Stimulated activated naive CD8-positive, alpha-beta T cell treated with anti-CD3 and anti-CD28 coated beads, Interleukin-15, Interleukin-2, amounts not matched to agents 100 ng/mL and 50 ng/mL, for 24 hours (primary cell): ENCODE measurements around the gene RNF144A.

Experiments used
- H3K27ac Mint-ChIP-seq: one replicate; pipeline ENCODE4 v1.8.0; 2021; ENCODE audit warnings: mild to moderate bottlenecking, mixed read lengths
- H3K27me3 Mint-ChIP-seq: one replicate; pipeline ENCODE4 v1.8.0; 2021; ENCODE audit warnings: mixed read lengths
- H3K36me3 Mint-ChIP-seq: one replicate; pipeline ENCODE4 v1.8.0; 2021; ENCODE audit warnings: low read depth, mixed read lengths
- H3K4me1 Mint-ChIP-seq: one replicate; pipeline ENCODE4 v1.8.0; 2021; ENCODE audit warnings: low read depth, mixed read lengths
- H3K4me3 Mint-ChIP-seq: one replicate; pipeline ENCODE4 v1.8.0; 2021; ENCODE audit warnings: mild to moderate bottlenecking, mixed read lengths
- H3K9me3 Mint-ChIP-seq: one replicate; pipeline ENCODE4 v1.8.0; 2021; ENCODE audit warnings: mixed read lengths

RNF144A gene

GRCh38 chr2:6958616-6959235, 41.5 kb downstream of the RNF144A start:
- Mint-ChIP-seq H3K4me3 (no peak overlapping the region), H3K4me1 (peaks cover 41% of the 10 kb centered on the region), H3K9me3 (no peaks in the 10 kb centered on the region), H3K36me3 (peaks cover 21% of the 10 kb centered on the region), H3K27ac (no peak overlapping the region), H3K27me3 (no peaks in the 10 kb centered on the region)

- H3K27ac Mint-ChIP-seq, result no peak overlapping the region
- peaks cover 21% of the 10 kb centered on the region for H3K36me3 Mint-ChIP-seq
- no peaks in the 10 kb centered on the region for H3K27me3 Mint-ChIP-seq
- peaks cover 37% of the 10 kb centered on the region for H3K4me1 Mint-ChIP-seq
- H3K9me3 Mint-ChIP-seq, result no peaks in the 10 kb centered on the region
- no peak overlapping the region for H3K4me3 Mint-ChIP-seq
These were observed 42.5 kb downstream of the RNF144A start for GRCh38 chr2:6959751-6960150.

- Mint-ChIP-seq H3K27me3 (no peaks in the 10 kb centered on the region), H3K4me1 (peaks cover 32% of the 10 kb centered on the region), H3K36me3 (peaks cover 26% of the 10 kb centered on the region), H3K4me3 (no peak overlapping the region), H3K27ac (no peak overlapping the region), H3K9me3 (no peaks in the 10 kb centered on the region)
These were observed 43.4 kb downstream of the RNF144A start for GRCh38 chr2:6960659-6961058.

GRCh38 chr2:6963727-6964126, 46.5 kb downstream of the RNF144A start:
- peaks cover 21% of the 10 kb centered on the region for H3K4me1 Mint-ChIP-seq
- H3K36me3 Mint-ChIP-seq, result peaks cover 26% of the 10 kb centered on the region
- no peaks in the 10 kb centered on the region for H3K27me3 Mint-ChIP-seq
- H3K27ac Mint-ChIP-seq, result no peak overlapping the region
- H3K4me3 Mint-ChIP-seq, result no peak overlapping the region
- H3K9me3 Mint-ChIP-seq, result no peaks in the 10 kb centered on the region

- H3K27me3 Mint-ChIP-seq, result no peaks in the 10 kb centered on the region
- H3K4me1 Mint-ChIP-seq, result peaks cover 6% of the 10 kb centered on the region
- no peak overlapping the region for H3K27ac Mint-ChIP-seq
- no peak overlapping the region for H3K4me3 Mint-ChIP-seq
- H3K36me3 Mint-ChIP-seq, result peaks cover 26% of the 10 kb centered on the region
- no peaks in the 10 kb centered on the region for H3K9me3 Mint-ChIP-seq
These were observed 48.0 kb downstream of the RNF144A start for GRCh38 chr2:6965071-6965795.

GRCh38 chr2:6966446-6966940, 49.3 kb downstream of the RNF144A start:
- no peak overlapping the region for H3K27ac Mint-ChIP-seq
- H3K4me1 Mint-ChIP-seq, result no peaks in the 10 kb centered on the region
- H3K36me3 Mint-ChIP-seq, result peaks cover 31% of the 10 kb centered on the region
- H3K4me3 Mint-ChIP-seq, result no peak overlapping the region
- H3K27me3 Mint-ChIP-seq, result no peaks in the 10 kb centered on the region
- H3K9me3 Mint-ChIP-seq, result no peaks in the 10 kb centered on the region

GRCh38 chr2:6967301-6967700, 50.1 kb downstream of the RNF144A start:
- Mint-ChIP-seq H3K27ac (no peak overlapping the region), H3K4me3 (no peak overlapping the region), H3K27me3 (no peaks in the 10 kb centered on the region), H3K4me1 (no peaks in the 10 kb centered on the region), H3K9me3 (no peaks in the 10 kb centered on the region), H3K36me3 (peaks cover 27% of the 10 kb centered on the region)

GRCh38 chr2:6968319-6969100, 51.3 kb downstream of the RNF144A start:
- no peaks in the 10 kb centered on the region for H3K9me3 Mint-ChIP-seq
- no peaks in the 10 kb centered on the region for H3K27me3 Mint-ChIP-seq
- peaks cover 19% of the 10 kb centered on the region for H3K36me3 Mint-ChIP-seq
- H3K4me3 Mint-ChIP-seq, result no peak overlapping the region
- no peaks in the 10 kb centered on the region for H3K4me1 Mint-ChIP-seq
- H3K27ac Mint-ChIP-seq, result no peak overlapping the region

- Mint-ChIP-seq H3K36me3 (peaks cover 8% of the 10 kb centered on the region), H3K27ac (no peak overlapping the region), H3K4me1 (no peaks in the 10 kb centered on the region)
These were observed 53.3 kb downstream of the RNF144A start for GRCh38 chr2:6970551-6970950.

GRCh38 chr2:6970976-6971480, 53.8 kb downstream of the RNF144A start:
- H3K27me3 Mint-ChIP-seq, result no peaks in the 10 kb centered on the region
- peaks cover 11% of the 10 kb centered on the region for H3K36me3 Mint-ChIP-seq
- peaks cover 4% of the 10 kb centered on the region for H3K4me1 Mint-ChIP-seq
- no peak overlapping the region for H3K27ac Mint-ChIP-seq
- no peaks in the 10 kb centered on the region for H3K9me3 Mint-ChIP-seq
- H3K4me3 Mint-ChIP-seq, result no peak overlapping the region

More at GRCh38 chr2:6970551-6970950, 53.3 kb downstream of the RNF144A start:
- H3K4me3 Mint-ChIP-seq, result no peak overlapping the region
- no peaks in the 10 kb centered on the region for H3K27me3 Mint-ChIP-seq
- H3K9me3 Mint-ChIP-seq, result no peaks in the 10 kb centered on the region

GRCh38 chr2:6971502-6971901, 54.3 kb downstream of the RNF144A start:
- Mint-ChIP-seq H3K9me3 (no peaks in the 10 kb centered on the region), H3K27me3 (no peaks in the 10 kb centered on the region), H3K4me1 (peaks cover 7% of the 10 kb centered on the region), H3K36me3 (peaks cover 12% of the 10 kb centered on the region), H3K4me3 (no peak overlapping the region), H3K27ac (no peak overlapping the region)

- Mint-ChIP-seq H3K27ac (no peak overlapping the region), H3K4me3 (no peak overlapping the region), H3K9me3 (no peaks in the 10 kb centered on the region), H3K27me3 (no peaks in the 10 kb centered on the region), H3K4me1 (peaks cover 7% of the 10 kb centered on the region), H3K36me3 (peaks cover 12% of the 10 kb centered on the region)
These were observed 55.0 kb downstream of the RNF144A start for GRCh38 chr2:6972067-6972710.

- Mint-ChIP-seq H3K4me3 (no peak overlapping the region), H3K27ac (no peak overlapping the region)
These were observed 56.8 kb downstream of the RNF144A start for GRCh38 chr2:6973895-6974545.

GRCh38 chr2:6975988-6976387, 58.8 kb downstream of the RNF144A start:
- peaks cover 30% of the 10 kb centered on the region for H3K36me3 Mint-ChIP-seq
- no peak overlapping the region for H3K4me3 Mint-ChIP-seq
- peaks cover 7% of the 10 kb centered on the region for H3K4me1 Mint-ChIP-seq
- no peaks in the 10 kb centered on the region for H3K27me3 Mint-ChIP-seq
- H3K27ac Mint-ChIP-seq, result no peak overlapping the region
- no peaks in the 10 kb centered on the region for H3K9me3 Mint-ChIP-seq

More at GRCh38 chr2:6973895-6974545, 56.8 kb downstream of the RNF144A start:
- Mint-ChIP-seq H3K27me3 (no peaks in the 10 kb centered on the region), H3K4me1 (peaks cover 7% of the 10 kb centered on the region), H3K9me3 (no peaks in the 10 kb centered on the region), H3K36me3 (peaks cover 17% of the 10 kb centered on the region)
